SK-N-SH (cell line): Measurements from ENCODE around the gene TNRC6A. TPM values are rescaled to one million over a fixed set of nuclear protein-coding genes. Genes with fewer than 3 reads are reported as not detected.

Source experiments
- CTCF ChIA-PET: fragments of 300-600, 350-600 bp; formaldehyde crosslinking; extraction: SDS; loops from one replicate; lab custom pipeline; 2021; lab: Yijun Ruan, JAX
- POLR2A ChIA-PET: fragments of 350-600 bp; sonication (Branson Sonifier 250); formaldehyde crosslinking; extraction: SDS; loops from one replicate; lab custom pipeline; 2020; ENCODE audit warnings: antibody characterized with exemption, inconsistent platforms; lab: Yijun Ruan, JAX
- DNase-seq: peaks from one replicate; pipeline ENCODE4 v3.0.0; 2012
- H2AFZ ChIP-seq: fragments of 200-600 bp; sonication (generic); 2 replicates; pipeline ENCODE4 v1.8.1; 2016; ENCODE audit warnings: antibody characterized with exemption, mild to moderate bottlenecking, low read depth
- H3F3A ChIP-seq: fragments of 200-600 bp; sonication (generic); replicated peaks from 2 replicates; pipeline ENCODE3; 2016; ENCODE audit warnings: antibody characterized with exemption, mild to moderate bottlenecking; ENCODE audit not compliant: insufficient read depth
- H3K27ac ChIP-seq, 2 experiments: fragments of 200-500 bp in 1 of 2; fragments of 200-600 bp in 1 of 2; sonication (Bioruptor generic) in 1 of 2; sonication (generic), shearing (Covaris generic) in 1 of 2; 2 replicates each; pipeline versions ENCODE4 v1.5.1 to v1.6.1; 2014 to 2016; ENCODE audit warnings: low read depth in 2 of 2, inconsistent platforms in 1 of 2, low read length in 1 of 2, mild to moderate bottlenecking in 1 of 2, mixed read lengths in 1 of 2
- H3K27me3 ChIP-seq: fragments of 200-600 bp; sonication (generic), shearing (Covaris generic); 2 replicates; pipeline ENCODE4 v1.6.1; 2016; ENCODE audit warnings: mixed run types; ENCODE audit not compliant: insufficient read depth
- H3K36me3 ChIP-seq, 2 experiments: fragments of 200-500 bp in 1 of 2; fragments of 200-600 bp in 1 of 2; sonication (Bioruptor generic) in 1 of 2; sonication (generic) in 1 of 2; replicated peaks in 1 of 2; 2 replicates each; pipeline versions ENCODE3 to v1.5.1; 2014 to 2016; ENCODE audit warnings: low read length in 1 of 2, mild to moderate bottlenecking in 1 of 2; ENCODE audit not compliant: insufficient read depth in 2 of 2, control insufficient read depth in 1 of 2
- H3K4me1 ChIP-seq, 2 experiments: fragments of 200-500 bp in 1 of 2; fragments of 200-600 bp in 1 of 2; sonication (Bioruptor generic) in 1 of 2; sonication (generic), shearing (Covaris generic) in 1 of 2; 2 replicates each; pipeline versions ENCODE4 v1.5.1 to v1.6.1; 2014 to 2016; ENCODE audit warnings: low read depth in 1 of 2, low read length in 1 of 2, mixed run types in 1 of 2; ENCODE audit not compliant: insufficient read depth in 2 of 2, control insufficient read depth in 1 of 2
- H3K4me2 ChIP-seq: fragments of 200-600 bp; sonication (generic), shearing (Covaris generic); 2 replicates; pipeline ENCODE4 v1.6.1; 2017; ENCODE audit warnings: mixed run types
- H3K4me3 ChIP-seq, 2 experiments: fragments of 200-500 bp in 1 of 2; fragments of 200-600 bp in 1 of 2; sonication (Bioruptor generic) in 1 of 2; sonication (generic), shearing (Covaris generic) in 1 of 2; 2 replicates each; pipeline versions ENCODE4 v1.5.1 to v1.8.1; 2014 to 2016; ENCODE audit warnings: low read depth in 2 of 2, inconsistent platforms in 1 of 2, low read length in 1 of 2, mild to moderate bottlenecking in 1 of 2, mixed read lengths in 1 of 2, moderate library complexity in 1 of 2
- H3K79me2 ChIP-seq: fragments of 200-600 bp; sonication (generic); 2 replicates; pipeline ENCODE4 v1.8.1; 2017; ENCODE audit warnings: mild to moderate bottlenecking; ENCODE audit not compliant: insufficient read depth
- H3K9ac ChIP-seq: fragments of 200-600 bp; sonication (generic); 2 replicates; pipeline ENCODE4 v1.6.1; 2017; ENCODE audit warnings: mixed run types
- H3K9me2 ChIP-seq: fragments of 200-600 bp; sonication (generic); 2 replicates; pipeline ENCODE4 v1.6.1; 2017; ENCODE audit warnings: mixed run types
- H3K9me3 ChIP-seq: fragments of 200-600 bp; sonication (generic); 2 replicates; pipeline ENCODE4 v1.6.1; 2017; ENCODE audit warnings: mixed run types, mild to moderate bottlenecking, moderate library complexity
- H4K20me1 ChIP-seq: fragments of 200-600 bp; sonication (generic); 2 replicates; pipeline ENCODE4 v1.6.1; 2017; ENCODE audit warnings: mild to moderate bottlenecking, mixed run types; ENCODE audit not compliant: insufficient read depth
- CHD2 ChIP-seq: fragments of 150-350 bp; IDR thresholded peaks from 2 replicates; pipeline ENCODE4 v1.6.1; 2018; ENCODE audit warnings: low read length; ENCODE audit not compliant: partially characterized antibody
- CTCF ChIP-seq: fragments of 200-600 bp; sonication (generic); IDR thresholded peaks from 2 replicates; pipeline ENCODE4 v1.6.1; 2017; ENCODE audit warnings: antibody characterized with exemption, mild to moderate bottlenecking, moderate library complexity
- ELF1 ChIP-seq: IDR thresholded peaks from 2 replicates; pipeline ENCODE4 v1.4.0; 2012
- MAX ChIP-seq: IDR thresholded peaks from 2 replicates; pipeline ENCODE4 v1.4.0; 2012; ENCODE audit warnings: low read depth
- MEF2A ChIP-seq: IDR thresholded peaks from 2 replicates; pipeline ENCODE4 v1.4.0; 2012; ENCODE audit warnings: low read depth, borderline replicate concordance
- NRF1 ChIP-seq: IDR thresholded peaks from 2 replicates; pipeline ENCODE4 v1.6.1; 2012; ENCODE audit warnings: low read depth, mild to moderate bottlenecking, low read length
- PBX3 ChIP-seq: IDR thresholded peaks from 2 replicates; pipeline ENCODE4; 2012
- POLR2AphosphoS5 ChIP-seq: IDR thresholded peaks from 2 replicates; pipeline ENCODE4 v1.6.1; 2012; ENCODE audit warnings: low read depth, low read length
- RAD21 ChIP-seq: IDR thresholded peaks from 2 replicates; pipeline ENCODE4 v1.6.1; 2012; ENCODE audit warnings: mild to moderate bottlenecking, low read length
- REST ChIP-seq: IDR thresholded peaks from 2 replicates; pipeline ENCODE4 v1.6.1; 2012; ENCODE audit warnings: mild to moderate bottlenecking, low read depth, low read length, moderate library complexity
- RFX5 ChIP-seq: IDR thresholded peaks from 2 replicates; pipeline ENCODE4 v1.6.1; 2012; ENCODE audit warnings: mild to moderate bottlenecking, improper control_type of control experiment, low read length
- RXRA ChIP-seq: IDR thresholded peaks from 2 replicates; pipeline ENCODE4 v1.4.0; 2012; ENCODE audit warnings: low read depth, mild to moderate bottlenecking, borderline replicate concordance
- SIN3A ChIP-seq: IDR thresholded peaks from 2 replicates; pipeline ENCODE4 v1.6.1; 2012; ENCODE audit warnings: low read depth, mild to moderate bottlenecking, low read length, moderate library complexity, borderline replicate concordance
- SMC3 ChIP-seq: IDR thresholded peaks from 2 replicates; pipeline ENCODE4 v1.6.1; 2012; ENCODE audit warnings: low read depth, low read length, improper control_type of control experiment
- TAF1 ChIP-seq: IDR thresholded peaks from 2 replicates; pipeline ENCODE4 v1.6.1; 2012; ENCODE audit warnings: low read depth, mild to moderate bottlenecking, low read length, moderate library complexity, borderline replicate concordance
- USF1 ChIP-seq: IDR thresholded peaks from 2 replicates; pipeline ENCODE4 v1.4.0; 2012; ENCODE audit warnings: low read depth, borderline replicate concordance
- ZBTB33 ChIP-seq: IDR thresholded peaks from 2 replicates; pipeline ENCODE4 v1.4.0; 2012; ENCODE audit warnings: low read depth, borderline replicate concordance
- WGBS: methylation state at CpG from one replicate; pipeline ENCODE4 v1.1.6; 2017; ENCODE audit warnings: low lambda C conversion rate; 5-methylcytosine and 5-hydroxymethylcytosine counted together
- polyA plus RNA-seq, 3 experiments: library from polyadenylated mRNA; depleted of rRNA; stranded (reverse); fragments of >200 nt; gene quantifications; 2 replicates each; pipeline ENCODE4 v1.2.3, GENCODE V29; 2012

Gene TNRC6A
- polyA plus RNA-seq, 1 of the 3 experiments (the other 2 are of a cell fraction): 32.5 TPM

GRCh38 chr16:24819462-24820040 is 90.1 kb downstream of the TNRC6A start:
- CTCF ChIA-PET: no interaction called here
- H3K9ac ChIP-seq: no peak overlapping the region
- H3K4me3 ChIP-seq: no peak overlapping the region
- peaks cover 0 to 18% of the 10 kb centered on the region in 2 experiments; a peak in 1 of 4 replicates for H3K4me1 ChIP-seq
- H3K79me2 ChIP-seq: no peaks in the 10 kb centered on the region
- POLR2A ChIA-PET: no interaction called here
- WGBS: 76% methylated on average over 2 of the region's 2 CpGs
- H3K27ac ChIP-seq: no peak overlapping the region
- H2AFZ ChIP-seq: no peak overlapping the region
- H3K9me2 ChIP-seq: no peaks in the 10 kb centered on the region
- TF ChIP-seq MAX (no peak), REST (peak; percentile 75; the same call in 1 of the 2 replicates)
- peaks cover 5% of the 10 kb centered on the region for H3F3A ChIP-seq
- no peaks in the 10 kb centered on the region for H3K9me3 ChIP-seq
- DNase-seq: no peak
- no peak overlapping the region for H3K4me2 ChIP-seq
- no peaks in the 10 kb centered on the region for H3K27me3 ChIP-seq
- no peaks in the 10 kb centered on the region for H4K20me1 ChIP-seq
- H3K36me3 ChIP-seq: peaks cover 70 to 88% of the 10 kb centered on the region in 2 experiments

GRCh38 chr16:24820522-24820921 is 91.1 kb downstream of the TNRC6A start:
- Histone ChIP-seq H3K9me3 (no peaks in the 10 kb centered on the region), H3K27me3 (no peaks in the 10 kb centered on the region), H3K4me3 (no peak overlapping the region), H3K4me2 (no peak overlapping the region), H3K36me3 (peaks cover 65 to 88% of the 10 kb centered on the region in 2 experiments), H2AFZ (no peak overlapping the region), H3K9me2 (no peaks in the 10 kb centered on the region), H3F3A (peaks cover 5% of the 10 kb centered on the region), H3K9ac (no peak overlapping the region), H4K20me1 (no peaks in the 10 kb centered on the region), H3K4me1 (peaks cover 0 to 18% of the 10 kb centered on the region in 2 experiments; a peak in 1 of 4 replicates), H3K79me2 (no peaks in the 10 kb centered on the region), H3K27ac (peak overlapping the region in 1 of 2 experiments; percentile 48; a peak in 2 of 4 replicates)
- no peak for DNase-seq
- POLR2A ChIA-PET: no interaction called here
- CTCF ChIA-PET: interaction anchor here (1.0 kb wide), 1 partner anchor 9 kb away, joined by 3 read pairs; no protein-coding TSS in a partner anchor
- 8% methylated on average over 1 of the region's 1 CpG for WGBS
- TF ChIP-seq ELF1 (no peak), CHD2 (no peak), MEF2A (no peak), SMC3 (no peak), ZBTB33 (no peak), TAF1 (no peak), USF1 (no peak), RAD21 (no peak), RXRA (no peak), POLR2AphosphoS5 (no peak), CTCF (no peak), RFX5 (no peak), NRF1 (no peak), SIN3A (no peak), PBX3 (no peak)
